HCT116 (cell line): ENCODE data around the gene SLC2A1. TPM values are rescaled to one million over a fixed set of nuclear protein-coding genes. Genes with fewer than 3 reads are reported as not detected.

ENCODE experiments used
- ATAC-seq: fragments of 200-7000 bp; cut with Tn5 transposase; 2 replicates; pipeline ENCODE4 v1.9.1; 2020; ENCODE audit warnings: mild to moderate bottlenecking, moderate library complexity
- BruUV-seq: library from RNA; stranded (reverse); fragments of 400-500 nt; replicated peaks from 2 replicates; lab custom pipeline; 2021; lab: Mats Ljungman, UMichigan
- CTCF ChIA-PET: fragments of 300-600 bp; sonication (Branson Sonifier 250); formaldehyde crosslinking; loops from one replicate; lab custom pipeline; 2021; ENCODE audit warnings: antibody characterized with exemption; lab: Charles Lee
- POLR2A ChIA-PET: fragments of 300-600, 350-600 bp; sonication (Branson Sonifier 250); formaldehyde crosslinking; loops from one replicate; lab custom pipeline; 2021; ENCODE audit warnings: antibody characterized with exemption; lab: Charles Lee
- RAD21 ChIA-PET, 2 experiments: fragments of 300-600 bp; sonication (Branson Sonifier 250); formaldehyde crosslinking; loops; one replicate each; lab custom pipeline; 2023; ENCODE audit warnings: low total read pairs in 2 of 2; ENCODE audit not compliant: uncharacterized antibody in 2 of 2, unreplicated experiment in 2 of 2, low non-redundant PET in 1 of 2; lab: Charles Lee
- DNase-seq: peaks from one replicate; pipeline ENCODE4 v3.0.0-alpha.2; 2010; ENCODE audit warnings: low read depth, low spot score
- H2AFZ ChIP-seq: fragments of 200-600 bp; shearing (Covaris generic), sonication (generic); 2 replicates; pipeline ENCODE4 v1.6.1; 2017; ENCODE audit warnings: low read depth, mixed run types, mixed read lengths, antibody characterized with exemption, low read length; ENCODE audit not compliant: poor library complexity, severe bottlenecking
- H3K27ac ChIP-seq: 2 replicates; pipeline ENCODE4 v1.5.1; 2012; ENCODE audit warnings: low read depth, low read length
- H3K27me3 ChIP-seq: fragments of 200-600 bp; sonication (generic); 2 replicates; pipeline ENCODE4 v1.6.1; 2016; ENCODE audit warnings: mixed run types, low read length, mixed read lengths; ENCODE audit not compliant: insufficient read depth
- H3K36me3 ChIP-seq, 2 experiments: fragments of 200-500 bp in 1 of 2; fragments of 200-600 bp in 1 of 2; sonication (Bioruptor generic) in 1 of 2; sonication (generic) in 1 of 2; 2 replicates each; pipeline versions ENCODE4 v1.5.1 to v1.6.1; 2014 to 2016; ENCODE audit warnings: low read length in 2 of 2, inconsistent platforms in 1 of 2, mixed read lengths in 1 of 2, mixed run types in 1 of 2; ENCODE audit not compliant: insufficient read depth in 2 of 2, control insufficient read depth in 1 of 2
- H3K4me1 ChIP-seq, 2 experiments: fragments of 200-600 bp in 1 of 2; sonication (generic) in 1 of 2; 2 replicates each; pipeline versions ENCODE4 v1.5.1 to v1.6.1; 2012 to 2017; ENCODE audit warnings: low read length in 2 of 2, inconsistent platforms in 1 of 2, mild to moderate bottlenecking in 1 of 2, mixed read lengths in 1 of 2, mixed run types in 1 of 2, moderate library complexity in 1 of 2; ENCODE audit not compliant: insufficient read depth in 2 of 2, control insufficient read depth in 1 of 2
- H3K4me2 ChIP-seq: fragments of 200-600 bp; sonication (generic); 2 replicates; pipeline ENCODE4 v1.6.1; 2017; ENCODE audit warnings: mixed run types, low read length, mixed read lengths
- H3K4me3 ChIP-seq, 2 experiments: fragments of 200-600 bp in 1 of 2; sonication (generic) in 1 of 2; replicated peaks in 1 of 2; 2 replicates each; pipeline ENCODE4 v1.5.1; 2011 to 2016; ENCODE audit warnings: low read length in 2 of 2, control low read depth in 1 of 2, low read depth in 1 of 2, mild to moderate bottlenecking in 1 of 2, mixed read lengths in 1 of 2, mixed run types in 1 of 2
- H3K79me2 ChIP-seq: fragments of 200-600 bp; sonication (generic); 2 replicates; pipeline ENCODE4 v1.6.1; 2017; ENCODE audit warnings: mild to moderate bottlenecking, mixed run types, low read length, moderate library complexity, mixed read lengths; ENCODE audit not compliant: insufficient read depth
- H3K9ac ChIP-seq: fragments of 200-600 bp; sonication (generic); 2 replicates; pipeline ENCODE4 v1.6.1; 2016; ENCODE audit warnings: low read length, mixed read lengths
- H3K9me2 ChIP-seq: fragments of 200-600 bp; sonication (generic), shearing (Covaris generic); 2 replicates; pipeline ENCODE4 v1.6.1; 2017; ENCODE audit warnings: mixed run types, mild to moderate bottlenecking, moderate library complexity; ENCODE audit not compliant: insufficient read depth
- H3K9me3 ChIP-seq, 2 experiments: fragments of 200-500 bp in 1 of 2; fragments of 200-600 bp in 1 of 2; sonication (Bioruptor generic) in 1 of 2; sonication (generic) in 1 of 2; 2 replicates each; pipeline ENCODE4 v1.6.1; 2014 to 2017; ENCODE audit warnings: low read length in 2 of 2, mixed read lengths in 2 of 2, inconsistent platforms in 1 of 2, low read depth in 1 of 2, mild to moderate bottlenecking in 1 of 2, mixed run types in 1 of 2, moderate library complexity in 1 of 2; ENCODE audit not compliant: control insufficient read depth in 1 of 2, insufficient read depth in 1 of 2
- H4K20me1 ChIP-seq: fragments of 200-600 bp; sonication (generic), shearing (Covaris generic); 2 replicates; pipeline ENCODE4 v1.6.1; 2017; ENCODE audit warnings: mixed run types, mild to moderate bottlenecking, moderate library complexity; ENCODE audit not compliant: insufficient read depth
- CBX3 ChIP-seq: IDR thresholded peaks from 2 replicates; pipeline ENCODE4 v1.6.1; 2012; ENCODE audit warnings: low read depth
- CEBPB ChIP-seq: IDR thresholded peaks from 2 replicates; pipeline ENCODE4 v1.6.1; 2012; ENCODE audit warnings: low read depth
- ELF1 ChIP-seq: IDR thresholded peaks from 2 replicates; pipeline ENCODE4 v1.6.1; 2012; ENCODE audit warnings: low read depth, borderline replicate concordance
- EZH2phosphoT487 ChIP-seq: fragments of 200-600 bp; IDR thresholded peaks from 2 replicates; pipeline ENCODE4 v1.6.1; 2018; ENCODE audit warnings: antibody characterized with exemption, borderline replicate concordance
- FOSL1 ChIP-seq: IDR thresholded peaks from 2 replicates; pipeline ENCODE4 v1.6.1; 2012; ENCODE audit warnings: low read depth
- POLR2AphosphoS5 ChIP-seq: IDR thresholded peaks from 2 replicates; pipeline ENCODE4 v1.6.1; 2011; ENCODE audit warnings: mild to moderate bottlenecking, low read depth, low read length, moderate library complexity
- RAD21 ChIP-seq: IDR thresholded peaks from 2 replicates; pipeline ENCODE4 v1.6.1; 2012; ENCODE audit warnings: low read depth, mild to moderate bottlenecking
- SIN3A ChIP-seq: IDR thresholded peaks from 2 replicates; pipeline ENCODE4 v1.6.1; 2012; ENCODE audit warnings: low read depth
- SP1 ChIP-seq: IDR thresholded peaks from 2 replicates; pipeline ENCODE4 v1.6.1; 2012; ENCODE audit warnings: low read depth
- SRF ChIP-seq: IDR thresholded peaks from 2 replicates; pipeline ENCODE4 v1.6.1; 2012; ENCODE audit warnings: low read depth
- TCF7L2 ChIP-seq: IDR thresholded peaks from 2 replicates; pipeline ENCODE4 v1.7.0; 2011; ENCODE audit warnings: borderline replicate concordance, inconsistent platforms; ENCODE audit not compliant: insufficient read depth, insufficient read length; ENCODE audit errors: extremely low read depth
- YY1 ChIP-seq: IDR thresholded peaks from 2 replicates; pipeline ENCODE4 v1.6.1; 2011; ENCODE audit warnings: low read length, low read depth, moderate library complexity, mild to moderate bottlenecking; ENCODE audit not compliant: insufficient replicate concordance; ENCODE audit errors: extremely low read depth
- ZFX ChIP-seq: fragments of 450-650 bp; IDR thresholded peaks from 2 replicates; pipeline ENCODE4 v1.6.1; 2017
- intact Hi-C: fragments of 100-400 bp; cut with micrococcal nuclease; formaldehyde crosslinking; loops from 2 replicates; pipeline ENCODE4 v1.10.0; 2022
- total RNA-seq: library from RNA; stranded (reverse); gene quantifications from one replicate; pipeline ENCODE4 v1.2.1, GENCODE V29; 2021; ENCODE audit not compliant: unreplicated experiment
- TF ChIP-seq, protein P1 (sequence below): IDR thresholded peaks from 2 replicates; pipeline ENCODE4 v1.6.1; 2012

The SLC2A1 gene
- total RNA-seq, 1 experiment from 2014 or later = 248 TPM

DNA sequence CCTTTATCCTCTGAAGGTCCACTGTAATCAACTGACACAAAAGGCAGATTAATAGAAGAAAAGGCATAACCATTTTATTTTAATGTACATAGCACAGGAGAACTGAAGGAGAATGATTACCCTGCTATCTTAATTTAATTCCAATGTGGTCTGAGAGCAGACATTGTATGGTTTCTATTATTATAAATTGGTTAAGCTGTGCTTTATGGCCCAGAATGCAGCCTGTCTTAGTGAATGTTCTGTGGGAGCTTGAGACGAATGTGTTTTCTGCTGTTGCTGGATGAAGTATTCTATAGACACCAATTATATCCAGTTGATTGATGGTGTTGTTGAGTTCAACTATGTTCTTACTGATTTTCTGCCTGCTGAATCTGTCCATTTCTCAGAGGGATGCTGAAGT is 25.0 kb upstream of the SLC2A1 start (continued):
- TF ChIP-seq YY1 (no peak), SRF (no peak), POLR2AphosphoS5 (no peak), RAD21 (no peak), CEBPB (no peak), ELF1 (no peak), SP1 (no peak)

DNA sequence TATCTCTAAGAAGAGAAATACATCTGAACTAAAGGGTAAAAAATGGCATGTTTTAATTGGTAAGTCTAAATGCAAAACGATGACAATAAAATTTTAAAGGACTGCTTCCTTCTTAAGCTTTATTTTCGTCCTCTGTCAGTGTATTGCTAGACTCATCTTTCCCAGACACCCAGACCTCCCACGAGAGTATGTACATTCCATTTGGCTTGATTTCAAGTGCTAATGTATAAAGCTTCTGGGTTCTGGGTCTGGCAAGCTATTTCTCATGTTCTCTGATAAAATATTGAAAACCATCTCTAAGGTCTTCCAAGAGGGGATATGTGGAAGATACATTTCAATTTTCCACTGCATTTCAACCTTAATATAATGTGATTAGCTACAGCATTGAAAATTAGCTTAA is 24.6 kb upstream of the SLC2A1 start:
- no peak for ATAC-seq

More for the DNA sequence above, 24.6 kb upstream of the SLC2A1 start:
- Histone ChIP-seq H3K9me2 (no peaks in the 10 kb centered on the region), H3K79me2 (no peaks in the 10 kb centered on the region), H3K4me3 (no peak overlapping the region), H4K20me1 (no peaks in the 10 kb centered on the region), H3K36me3 (no peaks in the 10 kb centered on the region), H3K4me2 (no peak overlapping the region), H3K9me3 (no peaks in the 10 kb centered on the region), H3K27ac (no peak overlapping the region), H3K27me3 (no peaks in the 10 kb centered on the region), H3K9ac (no peak overlapping the region), H2AFZ (no peak overlapping the region), H3K4me1 (no peaks in the 10 kb centered on the region)
- ChIA-PET RAD21 (no interaction called here), POLR2A (no interaction called here), CTCF (no interaction called here)
- TF ChIP-seq CEBPB = no peak
- no peak for TF ChIP-seq FOSL1
- no peak for TF ChIP-seq SIN3A
- no peak for TF ChIP-seq EZH2phosphoT487
- no peak for TF ChIP-seq SRF
- TF ChIP-seq, protein P1, sequence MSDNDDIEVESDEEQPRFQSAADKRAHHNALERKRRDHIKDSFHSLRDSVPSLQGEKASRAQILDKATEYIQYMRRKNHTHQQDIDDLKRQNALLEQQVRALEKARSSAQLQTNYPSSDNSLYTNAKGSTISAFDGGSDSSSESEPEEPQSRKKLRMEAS = no peak
- TF ChIP-seq TCF7L2 = no peak
- TF ChIP-seq ZFX = no peak
- no peak for TF ChIP-seq CBX3
- intact Hi-C loops = no loop called here
- DNase-seq = no peak
- BruUV-seq = no TSS peak
